T-cell (primary cell): ENCODE measurements around the gene ATXN7. TPM values are rescaled to one million over a fixed set of nuclear protein-coding genes. Genes with fewer than 3 reads are reported as not detected.

Experiments
- ATAC-seq, 4 experiments: fragments of 200-7000 bp in 3 of 4; fragments of 150-1000 bp in 1 of 4; cut with Tn5 transposase; replicated peaks in 1 of 4; 1 replicate in 3 of 4; 2 replicates in 1 of 4; pipeline ENCODE4 v1.10.0; 2021; ENCODE audit warnings: moderate library complexity in 3 of 4, mild to moderate bottlenecking in 2 of 4, moderate number of reproducible peaks in 1 of 4
- CTCF ChIA-PET, 2 donors: fragments of 300-600 bp; sonication (Branson Sonifier 250); formaldehyde crosslinking; loops; one replicate each; lab custom pipeline; 2022; ENCODE audit warnings: antibody characterized with exemption in 2 of 2; lab: Charles Lee
- POLR2A ChIA-PET, 2 donors: fragments of 300-600 bp; sonication (Branson Sonifier 250); formaldehyde crosslinking; loops; one replicate each; lab custom pipeline; 2022; ENCODE audit warnings: antibody characterized with exemption in 2 of 2; lab: Charles Lee
- DNase-seq, 35 experiments: peaks; one replicate each; pipeline versions ENCODE4 v3.0.0 to v3.0.0-alpha.2; 2013 to 2023
- H3K27ac ChIP-seq: one replicate; pipeline ENCODE4 v1.5.1; 2013; ENCODE audit warnings: low read length
- H3K27me3 ChIP-seq, 2 experiments: replicated peaks in 1 of 2; 1 replicate in 1 of 2; 2 replicates in 1 of 2; pipeline versions ENCODE4 v1.6.1 to v1.7.0; 2013; ENCODE audit warnings: low read length in 1 of 2, mixed read lengths in 1 of 2; ENCODE audit not compliant: control insufficient read depth in 2 of 2, insufficient read depth in 2 of 2; ENCODE audit errors: extremely low read depth in 1 of 2
- H3K36me3 ChIP-seq, 2 donors: 1 replicate in 1 of 2; 2 replicates in 1 of 2; pipeline versions ENCODE4 v1.6.1 to v1.7.0; 2013; ENCODE audit warnings: low read length in 1 of 2; ENCODE audit not compliant: control insufficient read depth in 2 of 2, insufficient read depth in 1 of 2; ENCODE audit errors: extremely low read depth in 1 of 2
- H3K4me1 ChIP-seq, 2 experiments: 1 replicate in 1 of 2; 2 replicates in 1 of 2; pipeline versions ENCODE4 v1.6.1 to v1.7.0; 2013; ENCODE audit warnings: low read length in 2 of 2, mixed read lengths in 1 of 2; ENCODE audit not compliant: insufficient read depth in 2 of 2, control insufficient read depth in 1 of 2; ENCODE audit errors: extremely low read depth in 1 of 2
- H3K4me3 ChIP-seq, 2 donors: 1 replicate in 1 of 2; 2 replicates in 1 of 2; pipeline versions ENCODE4 v1.5.1 to v1.7.0; 2013; ENCODE audit warnings: mild to moderate bottlenecking in 2 of 2, low read length in 1 of 2, moderate library complexity in 1 of 2; ENCODE audit not compliant: control insufficient read depth in 1 of 2; ENCODE audit errors: extremely low read depth in 1 of 2
- H3K9me3 ChIP-seq: 2 replicates; pipeline ENCODE4 v1.7.0; 2013
- H3K27ac Mint-ChIP-seq, 2 donors: one replicate each; pipeline ENCODE4 v1.8.0; 2020 to 2021; ENCODE audit warnings: mild to moderate bottlenecking in 2 of 2, mixed read lengths in 2 of 2
- H3K27me3 Mint-ChIP-seq, 2 donors: one replicate each; pipeline ENCODE4 v1.8.0; 2021 to 2022; ENCODE audit warnings: mixed read lengths in 2 of 2
- H3K36me3 Mint-ChIP-seq: one replicate; pipeline ENCODE4 v1.8.0; 2021; ENCODE audit warnings: mixed read lengths
- H3K4me1 Mint-ChIP-seq, 3 donors: one replicate each; pipeline ENCODE4 v1.8.0; 2020 to 2022; ENCODE audit warnings: mixed read lengths in 3 of 3, mild to moderate bottlenecking in 1 of 3
- H3K4me3 Mint-ChIP-seq, 3 donors: one replicate each; pipeline ENCODE4 v1.8.0; 2020 to 2022; ENCODE audit warnings: mild to moderate bottlenecking in 3 of 3, mixed read lengths in 3 of 3, moderate library complexity in 3 of 3
- H3K9me3 Mint-ChIP-seq, 3 donors: one replicate each; pipeline ENCODE4 v1.8.0; 2020 to 2022; ENCODE audit warnings: mixed read lengths in 3 of 3
- WGBS: methylation state at CpG from one replicate; pipeline ENCODE4 v1.1.5; 2013; ENCODE audit warnings: missing lambda C conversion rate; ENCODE audit not compliant: insufficient coverage; 5-methylcytosine and 5-hydroxymethylcytosine counted together
- total RNA-seq, 35 experiments: library from RNA in 6 of 35; stranded (reverse) in 6 of 35; fragments of 120-200 nt in 1 of 35; gene quantifications; one replicate each; pipeline versions ENCODE4 v1.2.1 to v1.2.4 and lab custom pipeline; 2013 to 2026

Gene ATXN7
- total RNA-seq, 5 donors from 2014 or later (not counting 1 experiment from before 2014, with no cell fraction given), result 110 to 231 (median 123) TPM

DNA sequence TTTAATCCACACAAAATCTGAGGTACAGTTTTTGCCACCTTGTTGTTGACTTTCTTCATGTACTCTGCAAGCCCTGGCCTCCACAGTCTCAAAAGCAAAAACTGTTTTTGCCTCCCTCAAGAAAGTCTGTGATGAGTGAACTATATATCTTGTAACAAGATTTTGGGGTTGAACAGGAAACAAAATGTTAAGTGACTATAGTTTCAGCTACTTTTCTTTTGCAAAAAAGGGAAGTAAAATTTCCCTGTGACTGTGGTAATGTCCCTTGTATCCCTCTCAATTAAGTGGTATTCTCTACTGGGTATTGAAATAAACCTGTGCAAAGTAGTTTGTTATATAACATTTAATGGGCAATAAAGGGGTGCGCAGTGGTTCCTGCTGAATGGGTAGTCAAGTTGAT, 69.8 kb downstream of the ATXN7 start:
- peak overlapping the region in 1 of 3 donors; percentile 22 for H3K4me3 Mint-ChIP-seq
- no peaks in the 10 kb centered on the region for H3K27me3 Mint-ChIP-seq
- 100% methylated on average over 1 of the region's 1 CpG for WGBS
- Histone ChIP-seq H3K4me3 (no peak overlapping the region), H3K9me3 (no peaks in the 10 kb centered on the region), H3K4me1 (peaks cover 9 to 16% of the 10 kb centered on the region in 2 experiments), H3K27me3 (no peaks in the 10 kb centered on the region), H3K27ac (peak overlapping the region; percentile 28), H3K36me3 (no peaks in the 10 kb centered on the region)
- DNase-seq (no peak), ATAC-seq (no peak)
- ChIA-PET CTCF (interaction anchor here in 1 of 2 donors (0.7 to 1.1 kb wide), 2 partner anchors 29 to 45 kb away, joined by 3 to 4 read pairs; no protein-coding TSS in a partner anchor), POLR2A (interaction anchor here in 1 of 2 donors (0.7 kb wide), 1 partner anchor 83 kb away, joined by 3 read pairs; no protein-coding TSS in a partner anchor)
- H3K4me1 Mint-ChIP-seq, result peaks cover 64 to 87% (median 86%) of the 10 kb centered on the region in 3 donors
- H3K36me3 Mint-ChIP-seq, result peaks cover 6% of the 10 kb centered on the region
- no peaks in the 10 kb centered on the region for H3K9me3 Mint-ChIP-seq
- peak overlapping the region; percentile 75 for H3K27ac Mint-ChIP-seq

DNA sequence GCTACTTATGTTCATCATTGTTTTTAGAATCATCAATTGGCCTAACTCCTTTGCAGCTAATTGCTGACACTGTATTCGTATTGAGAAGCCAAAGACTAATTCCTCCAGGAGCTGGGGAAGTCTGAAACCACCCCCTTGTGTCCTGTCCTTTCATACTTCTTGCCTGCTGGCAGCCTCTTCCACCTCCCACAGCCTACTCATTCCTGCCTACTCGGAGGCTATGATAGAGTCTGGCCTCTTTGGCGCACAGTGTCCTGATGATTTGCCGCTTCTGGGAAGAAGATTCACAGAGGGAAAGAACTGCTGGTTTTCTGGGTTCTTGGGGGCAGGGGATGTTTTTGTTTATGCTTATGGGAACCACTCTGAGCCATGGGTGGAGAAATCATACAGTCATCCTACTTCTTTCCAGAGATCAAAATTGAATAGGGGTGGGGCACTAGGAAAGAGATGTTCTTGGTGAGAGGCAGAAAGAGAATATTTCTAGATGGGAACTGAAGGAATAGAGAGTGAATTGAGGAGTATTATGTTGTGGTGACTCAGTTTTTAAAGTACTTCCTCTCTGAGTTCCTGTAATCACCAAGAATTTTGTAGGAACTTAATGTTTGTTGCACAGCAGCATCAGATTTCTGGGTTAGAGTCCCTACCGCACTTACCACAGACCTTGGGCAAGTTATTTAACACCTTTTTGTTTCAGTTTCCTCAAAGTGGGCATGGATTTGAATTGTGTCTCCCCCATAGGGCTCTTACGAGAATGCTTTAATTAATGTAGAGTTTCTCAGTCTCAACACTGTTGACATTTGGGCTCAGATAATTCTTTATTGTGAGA, 70.6 kb downstream of the ATXN7 start:
- H3K36me3 ChIP-seq, result no peaks in the 10 kb centered on the region
- ChIA-PET CTCF (interaction anchor here in 1 of 2 donors (0.7 to 1.1 kb wide), 3 partner anchors 28 to 82 kb away, joined by 3 to 4 read pairs (median 3); no protein-coding TSS in a partner anchor), POLR2A (interaction anchor here in 1 of 2 donors (0.7 kb wide), 1 partner anchor 82 kb away, joined by 3 read pairs; no protein-coding TSS in a partner anchor)
- Mint-ChIP-seq H3K27me3 (no peaks in the 10 kb centered on the region), H3K9me3 (no peaks in the 10 kb centered on the region), H3K27ac (peak overlapping the region; percentile 75), H3K36me3 (peaks cover 9% of the 10 kb centered on the region), H3K4me3 (peak overlapping the region; percentile 14 to 29 (median 22)), H3K4me1 (peaks cover 62 to 86% (median 84%) of the 10 kb centered on the region in 3 donors)
- ATAC-seq, result peak in 3 of 4 experiments; percentile 43 to 67 (median 66)
- peak overlapping the region; percentile 65 for H3K27ac ChIP-seq
- no peaks in the 10 kb centered on the region for H3K27me3 ChIP-seq
- H3K9me3 ChIP-seq, result no peaks in the 10 kb centered on the region
- H3K4me3 ChIP-seq, result no peak overlapping the region
- H3K4me1 ChIP-seq, result peaks cover 9 to 16% of the 10 kb centered on the region in 2 experiments
- peak in 13 of 35 experiments; percentile 10 to 71 (median 19) for DNase-seq
- 100% methylated on average over 1 of the region's 6 CpGs for WGBS

DNA sequence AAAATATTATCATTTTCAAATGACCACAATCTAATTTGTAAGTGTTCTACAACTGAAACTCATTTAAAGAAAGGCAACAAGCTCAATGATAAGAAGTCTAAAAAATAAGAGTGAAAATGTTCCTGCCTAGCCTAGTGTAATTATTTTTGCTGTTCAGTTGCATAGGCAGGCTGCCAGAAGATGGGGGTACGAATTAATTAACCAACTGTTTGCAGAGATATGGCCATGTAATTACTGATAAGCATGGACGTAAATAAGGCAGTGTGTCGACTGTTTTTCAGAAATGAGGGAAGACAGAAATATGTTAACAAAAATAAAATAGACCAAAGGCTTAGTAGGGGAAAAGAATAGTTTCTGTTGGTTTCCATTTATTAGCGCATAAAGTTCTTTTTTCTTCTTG, 73.3 kb downstream of the ATXN7 start:
- Mint-ChIP-seq H3K27me3 (no peaks in the 10 kb centered on the region), H3K9me3 (no peaks in the 10 kb centered on the region), H3K36me3 (peaks cover 6% of the 10 kb centered on the region), H3K4me3 (no peak overlapping the region), H3K27ac (peak overlapping the region in 1 of 2 donors; percentile 9), H3K4me1 (peaks cover 62 to 82% (median 79%) of the 10 kb centered on the region in 3 donors)
- DNase-seq (no peak), ATAC-seq (no peak)
- H3K36me3 ChIP-seq, result no peaks in the 10 kb centered on the region
- H3K9me3 ChIP-seq, result no peaks in the 10 kb centered on the region
- H3K27ac ChIP-seq, result no peak overlapping the region
- H3K4me3 ChIP-seq, result no peak overlapping the region
- peaks cover 9 to 16% of the 10 kb centered on the region in 2 experiments for H3K4me1 ChIP-seq
- H3K27me3 ChIP-seq, result no peaks in the 10 kb centered on the region
- CTCF ChIA-PET, result interaction anchor here in 1 of 2 donors (1.0 to 1.8 kb wide), 4 partner anchors 14 to 56 kb away, joined by 3 to 7 read pairs (median 4); no protein-coding TSS in a partner anchor
- POLR2A ChIA-PET, result interaction anchor here (0.8 to 1.0 kb wide), 3 partner anchors 8 to 22 kb away, joined by 3 to 4 read pairs (median 3); no protein-coding TSS in a partner anchor
- 100% methylated on average over 2 of the region's 4 CpGs for whole genome bisulfite sequencing

DNA sequence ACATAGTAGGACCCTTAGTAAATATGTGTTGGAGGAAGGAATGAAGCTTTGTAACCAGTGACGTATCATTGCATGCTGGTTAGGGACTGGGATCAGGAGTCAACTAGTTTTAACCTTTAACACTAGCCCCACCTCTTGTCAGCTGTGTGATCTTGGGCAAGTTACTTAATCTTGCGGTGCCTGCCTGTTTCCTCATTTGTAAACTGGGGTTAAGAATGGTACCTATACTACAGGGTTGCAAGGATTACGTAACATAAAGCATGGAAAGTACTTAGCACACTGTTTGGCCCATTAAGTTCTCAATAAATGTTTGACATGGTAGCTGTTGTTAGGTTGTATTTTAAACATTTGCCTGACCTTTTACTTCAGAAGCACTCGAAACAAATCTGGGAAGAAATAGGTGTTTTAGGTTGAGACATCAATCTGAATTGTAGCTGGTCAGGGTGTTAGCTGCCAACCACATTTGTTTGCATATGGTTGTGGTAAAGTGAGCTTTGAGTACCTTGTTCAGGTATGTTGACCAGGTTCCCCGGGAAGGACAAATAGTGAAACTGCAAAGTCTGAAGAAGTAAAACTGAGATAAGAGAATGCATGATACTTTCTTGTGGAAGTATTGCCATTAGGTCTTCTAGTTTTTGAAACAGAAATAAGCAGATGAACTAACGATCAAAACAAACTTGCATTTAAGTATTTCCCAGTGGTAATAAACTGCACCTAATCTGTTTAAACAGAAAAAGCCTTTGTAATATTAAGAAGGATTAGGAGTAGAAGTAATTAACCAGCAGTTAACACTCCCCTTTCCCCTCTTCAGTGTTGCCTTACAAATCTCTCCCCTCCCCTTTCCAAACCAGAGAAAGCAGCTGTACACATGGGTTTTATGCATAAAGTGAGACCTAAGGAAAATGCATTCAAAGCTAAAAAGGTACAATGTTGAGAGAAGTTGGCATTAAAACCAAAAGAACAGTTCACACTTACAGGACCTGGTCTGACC, 74.3 kb downstream of the ATXN7 start:
- peaks cover under 1 to 1% of the 10 kb centered on the region in 2 donors for H3K36me3 ChIP-seq
- Mint-ChIP-seq H3K27ac (peak overlapping the region; percentile 49 to 53), H3K9me3 (no peaks in the 10 kb centered on the region), H3K36me3 (peaks cover 9% of the 10 kb centered on the region), H3K4me3 (no peak overlapping the region), H3K4me1 (peaks cover 62 to 78% (median 71%) of the 10 kb centered on the region in 3 donors), H3K27me3 (no peaks in the 10 kb centered on the region)
- H3K9me3 ChIP-seq, result no peaks in the 10 kb centered on the region
- DNase-seq (peak in 10 of 35 experiments; percentile 14 to 30 (median 22)), ATAC-seq (peak in 1 of 4 experiments; percentile 45)
- no peak overlapping the region for H3K4me3 ChIP-seq
- H3K27me3 ChIP-seq, result no peaks in the 10 kb centered on the region
- CTCF ChIA-PET, result interaction anchor here in 1 of 2 donors (1.0 to 1.8 kb wide), 5 partner anchors 9 to 55 kb away, joined by 3 to 7 read pairs (median 3); no protein-coding TSS in a partner anchor
- 67% methylated on average over 3 of the region's 6 CpGs for WGBS
- POLR2A ChIA-PET, result interaction anchor here (0.7 to 1.7 kb wide), 4 partner anchors 13 to 59 kb away, joined by 3 to 4 read pairs (median 4); no protein-coding TSS in a partner anchor
- peaks cover 4 to 12% of the 10 kb centered on the region in 2 experiments for H3K4me1 ChIP-seq
- no peak overlapping the region for H3K27ac ChIP-seq

DNA sequence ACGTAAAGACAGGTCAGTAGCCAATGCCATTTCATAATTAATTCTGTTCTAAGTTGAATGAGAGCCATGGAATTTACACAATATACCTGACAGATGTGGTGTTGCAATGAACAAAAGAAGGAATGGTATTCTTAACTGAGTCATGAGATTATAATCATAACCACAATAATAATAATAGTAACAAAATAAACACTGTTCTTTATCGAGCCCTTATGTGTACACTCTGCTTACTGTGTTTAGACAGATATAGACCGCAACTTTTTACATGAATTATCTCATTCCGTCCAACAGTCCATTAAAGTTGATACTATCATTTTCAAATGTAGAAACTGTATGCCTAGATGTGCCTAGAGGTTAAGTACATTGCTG, 76.7 kb downstream of the ATXN7 start:
- Histone ChIP-seq H3K4me1 (peaks cover 0 to 4% of the 10 kb centered on the region in 2 experiments), H3K4me3 (no peak overlapping the region), H3K36me3 (peaks cover 4 to 5% of the 10 kb centered on the region in 2 donors), H3K27me3 (no peaks in the 10 kb centered on the region), H3K27ac (no peak overlapping the region), H3K9me3 (no peaks in the 10 kb centered on the region)
- CTCF ChIA-PET, result no interaction called here
- H3K36me3 Mint-ChIP-seq, result peaks cover 17% of the 10 kb centered on the region
- no peaks in the 10 kb centered on the region for H3K9me3 Mint-ChIP-seq
- no peak overlapping the region for H3K4me3 Mint-ChIP-seq
- DNase-seq (no peak), ATAC-seq (no peak)
- no CpG with 5 or more reads among the region's 4 CpGs for WGBS
- H3K27ac Mint-ChIP-seq, result no peak overlapping the region
- H3K27me3 Mint-ChIP-seq, result no peaks in the 10 kb centered on the region
- peaks cover 60 to 71% (median 66%) of the 10 kb centered on the region in 3 donors for H3K4me1 Mint-ChIP-seq
- POLR2A ChIA-PET, result no interaction called here
